IMR-90 (cell line): ENCODE results near the gene F13A1. TPM values are rescaled to one million over a fixed set of nuclear protein-coding genes. Genes with fewer than 3 reads are reported as not detected.

Experiments used
- microRNA-seq, 2 experiments: library from miRNA; stranded (forward) in 1 of 2; unstranded in 1 of 2; fragments of 10-50 nt in 1 of 2; fragments of <30 nt in 1 of 2; gene quantifications in 1 of 2; microRNA quantifications in 1 of 2; one replicate each; pipeline versions ENCODE3 to v1.1.0; 2013 to 2020; ENCODE audit not compliant: insufficient read depth in 1 of 2, insufficient read length in 1 of 2, unreplicated experiment in 1 of 2
- polyA plus RNA-seq, 3 experiments: library from polyadenylated mRNA; depleted of rRNA; stranded (reverse); fragments of >200 nt; gene quantifications; 2 replicates each; pipeline ENCODE4 v1.2.3, GENCODE V29; 2012; ENCODE audit warnings: low replicate concordance in 1 of 3
- small RNA-seq, 5 experiments: library from RNA; depleted of rRNA; stranded (forward); fragments of <200 nt; gene quantifications; one replicate each; pipeline ENCODE3, GENCODE V24; 2012
- total RNA-seq: library from RNA; depleted of rRNA; stranded (reverse); fragments of >200 nt; gene quantifications from 2 replicates; pipeline ENCODE4 v1.2.3, GENCODE V29; 2012

The F13A1 gene
- total and polyA plus RNA-seq, 2 of the 4 experiments (the other 2 are of a cell fraction), result not detected

Small RNAs within 50 kb of the gene (microRNA-seq; reads per million reads assigned to microRNA genes)
- gene MIR5683 (ENCODE audit: unreplicated experiment) (not detected), gene MIR7853 (ENCODE audit: insufficient read depth in 1 of 2, insufficient read length in 1 of 2, unreplicated experiment in 1 of 2) (0 to 2.1 reads per million in 2 experiments)

Small RNAs within 50 kb of the gene (small RNA-seq; reads per million reads assigned to genes)
- gene MIR7853, result 0 reads per million in 5 experiments
